Transverse colon (tissue), 4 donors: Measurements from ENCODE around the gene NR4A1. TPM values are rescaled to one million over a fixed set of nuclear protein-coding genes. Genes with fewer than 3 reads are reported as not detected.

Experiments
- DNase-seq: peaks from one replicate; pipeline ENCODE4 v3.0.0-alpha.2; 2019
- H3K27ac ChIP-seq, 4 donors: fragments of 200-600 bp; sonication (generic); 2 replicates each; pipeline ENCODE4 v1.5.1; 2016 to 2018; ENCODE audit warnings: inconsistent platforms in 4 of 4
- H3K27me3 ChIP-seq: fragments of 200-600 bp; sonication (generic); 2 replicates; pipeline ENCODE4 v1.5.1; 2017; ENCODE audit warnings: inconsistent platforms
- H3K36me3 ChIP-seq, 4 donors: fragments of 200-600 bp; sonication (generic); 2 replicates each; pipeline ENCODE4 v1.5.1; 2017 to 2019; ENCODE audit warnings: inconsistent platforms in 4 of 4
- H3K4me1 ChIP-seq, 4 donors: fragments of 200-600 bp; sonication (generic); 2 replicates each; pipeline ENCODE4 v1.5.1; 2017 to 2020; ENCODE audit warnings: inconsistent platforms in 4 of 4
- H3K4me3 ChIP-seq, 4 donors: fragments of 200-600 bp; sonication (generic); 1 replicate in 1 of 4; 2 replicates in 3 of 4; pipeline versions ENCODE4 v1.5.1 to v1.6.1; 2017 to 2019; ENCODE audit warnings: inconsistent platforms in 4 of 4
- H3K9me3 ChIP-seq, 2 donors: fragments of 200-600 bp; sonication (generic); 2 replicates each; pipeline ENCODE4 v1.5.1; 2017 to 2019; ENCODE audit warnings: inconsistent platforms in 2 of 2
- CTCF ChIP-seq, 5 experiments: fragments of 200-600 bp in 3 of 5; fragments of 450-650 bp in 2 of 5; sonication (generic) in 3 of 5; IDR thresholded peaks; 1 replicate in 2 of 5; 2 replicates in 3 of 5; pipeline ENCODE4 v1.5.1; 2016 to 2017; ENCODE audit warnings: antibody characterized with exemption in 5 of 5, inconsistent platforms in 3 of 5, mild to moderate bottlenecking in 2 of 5, moderate library complexity in 1 of 5
- EP300 ChIP-seq: sonication (generic); formaldehyde crosslinking; IDR thresholded peaks from one replicate; pipeline ENCODE4 v1.6.1; 2017; ENCODE audit warnings: antibody characterized with exemption, low read depth
- POLR2A ChIP-seq: fragments of 450-650 bp; IDR thresholded peaks from one replicate; pipeline ENCODE4 v1.6.1; 2016; ENCODE audit warnings: antibody characterized with exemption, mild to moderate bottlenecking, moderate library complexity
- POLR2AphosphoS5 ChIP-seq, 3 donors: sonication (generic); formaldehyde crosslinking; IDR thresholded peaks; one replicate each; pipeline ENCODE4 v1.6.1; 2016; ENCODE audit warnings: antibody characterized with exemption in 3 of 3
- WGBS, 2 donors: methylation state at CpG; one replicate each; pipeline ENCODE4 v1.1.5; 2018; ENCODE audit warnings: low coverage in 1 of 2; 5-methylcytosine and 5-hydroxymethylcytosine counted together
- in situ Hi-C, 4 donors: fragments of 200-750 bp; cut with MboI; loops; one replicate each; pipeline versions ENCODE4 v1.15.0 to v1.15.1; 2017; ENCODE audit warnings: low sequenced_read_pairs in 3 of 4, low pct_ligation_motif_present in 1 of 4, low pct_unique_long_range_greater_than_20kb in 1 of 4
- intact Hi-C: fragments of 100-400 bp; cut with DNase I; formaldehyde crosslinking; loops from one replicate; pipeline ENCODE4 v1.15.1; 2023; ENCODE audit warnings: low total_unique reads
- total RNA-seq, 4 donors: library from RNA; depleted of rRNA; stranded (reverse); fragments of >200 nt; gene quantifications; one replicate each; pipeline ENCODE4 v1.1.0, GENCODE V29; 2016

The NR4A1 gene
- 100 to 1,000 TPM in 1 of 4 donors, 10 to 100 TPM in 3; 50.7 to 102 (median 76.9) TPM for total RNA-seq

- 1% methylated on average over 36 of the region's 77 CpGs; no CpG with 5 or more reads in 1 of the 2 donors for WGBS, 2 donors
- in situ Hi-C loops, result no loop called here
- intact Hi-C loops, result no loop called here
- no peaks in the 10 kb centered on the region for H3K36me3 ChIP-seq
- peak; percentile 92 for TF ChIP-seq POLR2A
- TF ChIP-seq EP300, result peak; percentile 98
- peak; percentile 99 to 100 (median 99) for TF ChIP-seq POLR2AphosphoS5 (IDR thresholded peaks at IDR 0.05)
- no peak for TF ChIP-seq CTCF (IDR thresholded peaks at IDR 0.05)
- peaks cover 33 to 41% (median 34%) of the 10 kb centered on the region in 4 donors for H3K4me1 ChIP-seq
- peak; percentile 99 for DNase-seq
- H3K27ac ChIP-seq, result peak within 1 kb of the TSS; percentile 91 to 98 (median 94)
- no peaks in the 10 kb centered on the region for H3K9me3 ChIP-seq
- no peaks in the 10 kb centered on the region for H3K27me3 ChIP-seq
- H3K4me3 ChIP-seq, result peak within 1 kb of the TSS; percentile 44 to 70 (median 64)
Measured at GRCh38 chr12:52050758-52051541, at the start of gene NR4A1. Gene NR4A1 (plus strand): TSS chr12:52051442. CDS start chr12:52054329, 2,887 bp downstream.

GRCh38 chr12:52003016-52003550 lies 48.2 kb upstream of the NR4A1 start:
- H3K27ac ChIP-seq, result no peak overlapping the region
- intact Hi-C loops, result no loop called here
- WGBS, 2 donors, result 92% methylated on average over 8 of the region's 8 CpGs; no CpG with 5 or more reads in 1 of the 2 donors
- peaks cover 30% of the 10 kb centered on the region for H3K27me3 ChIP-seq
- no peaks in the 10 kb centered on the region for H3K9me3 ChIP-seq
- H3K4me1 ChIP-seq, result peaks cover 0 to 21% (median 15%) of the 10 kb centered on the region in 4 donors
- DNase-seq, result no peak
- H3K36me3 ChIP-seq, result no peaks in the 10 kb centered on the region
- in situ Hi-C loops, result no loop called here
- H3K4me3 ChIP-seq, result no peak overlapping the region
- TF ChIP-seq POLR2A (no peak), CTCF (IDR thresholded peaks at IDR 0.05) (no peak), POLR2AphosphoS5 (IDR thresholded peaks at IDR 0.05) (no peak), EP300 (no peak)

- H3K36me3 ChIP-seq, result no peaks in the 10 kb centered on the region
- no peak overlapping the region for H3K27ac ChIP-seq
- in situ Hi-C loops, result no loop called here
- no peak overlapping the region for H3K4me3 ChIP-seq
- H3K9me3 ChIP-seq, result no peaks in the 10 kb centered on the region
- 40 to 66% methylated on average over 1 to 6 of the region's 6 CpGs for WGBS, 2 donors
- peaks cover 0 to 21% (median 15%) of the 10 kb centered on the region in 4 donors for H3K4me1 ChIP-seq
- intact Hi-C loops, result no loop called here
- TF ChIP-seq POLR2AphosphoS5 (IDR thresholded peaks at IDR 0.05) (no peak), EP300 (no peak), POLR2A (no peak), CTCF (IDR thresholded peaks at IDR 0.05) (no peak)
- no peak for DNase-seq
- peaks cover 30% of the 10 kb centered on the region for H3K27me3 ChIP-seq
Measured at GRCh38 chr12:52003591-52003990, 47.7 kb upstream of the NR4A1 start.

- no peak for TF ChIP-seq EP300
- peak; percentile 49 to 76 (median 59) for TF ChIP-seq CTCF (IDR thresholded peaks at IDR 0.05)
- Histone ChIP-seq H3K4me3 (no peak overlapping the region), H3K27me3 (peaks cover 30% of the 10 kb centered on the region), H3K27ac (no peak overlapping the region), H3K36me3 (no peaks in the 10 kb centered on the region), H3K4me1 (peaks cover 0 to 21% (median 15%) of the 10 kb centered on the region in 4 donors), H3K9me3 (no peaks in the 10 kb centered on the region)
- 44% methylated on average over 5 of the region's 5 CpGs; no CpG with 5 or more reads in 1 of the 2 donors for WGBS, 2 donors
- DNase-seq, result peak; percentile 55
- in situ Hi-C loops (no loop called here), intact Hi-C loops (loop anchor here (2.0 kb wide), 1 partner anchor 19 kb away; no protein-coding TSS in a partner anchor)
Measured at GRCh38 chr12:52004042-52004648, 47.1 kb upstream of the NR4A1 start.
